Measurements from ENCODE around the gene MOCS1.

The MOCS1 gene

GRCh38 chr6:39902136-39902535, 32.1 kb downstream of the MOCS1 start:
- no peak for DNase-seq (ENCODE audit: low read depth)
- no peak overlapping the region for H3K4me3 ChIP-seq (replicated peaks; ENCODE audit: low read depth, low read length)
- TF ChIP-seq CTCF (IDR thresholded peaks at IDR 0.05; ENCODE audit: low read length, missing control alignments), result no peak

GRCh38 chr6:39901670-39902069, 32.6 kb downstream of the MOCS1 start:
- DNase-seq (ENCODE audit: low read depth), result no peak
- no peak for TF ChIP-seq CTCF (IDR thresholded peaks at IDR 0.05; ENCODE audit: low read length, missing control alignments)
- no peak overlapping the region for H3K4me3 ChIP-seq (replicated peaks; ENCODE audit: low read depth, low read length)

GRCh38 chr6:39901116-39901655, 33.1 kb downstream of the MOCS1 start:
- no peak overlapping the region for H3K4me3 ChIP-seq (replicated peaks; ENCODE audit: low read depth, low read length)
- no peak for DNase-seq (ENCODE audit: low read depth)
- no peak for TF ChIP-seq CTCF (IDR thresholded peaks at IDR 0.05; ENCODE audit: low read length, missing control alignments)

- no peak for DNase-seq (ENCODE audit: low read depth)
- TF ChIP-seq CTCF (IDR thresholded peaks at IDR 0.05; ENCODE audit: low read length, missing control alignments), result no peak
- H3K4me3 ChIP-seq (replicated peaks; ENCODE audit: low read depth, low read length), result no peak overlapping the region
These were observed 34.5 kb downstream of the MOCS1 start for GRCh38 chr6:39899554-39900295.

GRCh38 chr6:39898625-39899024, 35.6 kb downstream of the MOCS1 start:
- DNase-seq (ENCODE audit: low read depth), result no peak
- no peak overlapping the region for H3K4me3 ChIP-seq (replicated peaks; ENCODE audit: low read depth, low read length)
- no peak for TF ChIP-seq CTCF (IDR thresholded peaks at IDR 0.05; ENCODE audit: low read length, missing control alignments)

- DNase-seq (ENCODE audit: low read depth), result no peak
- H3K4me3 ChIP-seq (replicated peaks; ENCODE audit: low read depth, low read length), result no peak overlapping the region
- TF ChIP-seq CTCF (IDR thresholded peaks at IDR 0.05; ENCODE audit: low read length, missing control alignments), result no peak
These were observed 36.6 kb downstream of the MOCS1 start for GRCh38 chr6:39897698-39898097.

GRCh38 chr6:39896701-39897100, 37.6 kb downstream of the MOCS1 start:
- no peak for DNase-seq (ENCODE audit: low read depth)
- TF ChIP-seq CTCF (IDR thresholded peaks at IDR 0.05; ENCODE audit: low read length, missing control alignments), result no peak

More at GRCh38 chr6:39896701-39897100, 37.6 kb downstream of the MOCS1 start:
- H3K4me3 ChIP-seq (replicated peaks; ENCODE audit: low read depth, low read length), result no peak overlapping the region

All from fibroblast of pulmonary artery (primary cell).